ENCODE data around the gene C12orf54.

- TF ChIP-seq CTCF (IDR thresholded peaks at IDR 0.05) (no peak), POLR2A (IDR thresholded peaks at IDR 0.05) (no peak)
Observed at GRCh38 chr12:48512855-48513254, 30.6 kb downstream of the C12orf54 start.
